GM19023 (cell line): ENCODE measurements around the gene FOXP1.
A peak's percentile ranks its signal among the peaks of the same experiment; 100 is the strongest.

Source experiments
- ATAC-seq: cut with Tn5 transposase; IDR thresholded peaks from one replicate; pipeline ENCODE4 v1.9.1; 2021; ENCODE audit warnings: mild to moderate bottlenecking, moderate library complexity; ENCODE audit not compliant: unreplicated experiment

FOXP1 gene

GRCh38 chr3:71316066-71316777 lies 267.3 kb downstream of the FOXP1 start:
- ATAC-seq = no peak

DNA sequence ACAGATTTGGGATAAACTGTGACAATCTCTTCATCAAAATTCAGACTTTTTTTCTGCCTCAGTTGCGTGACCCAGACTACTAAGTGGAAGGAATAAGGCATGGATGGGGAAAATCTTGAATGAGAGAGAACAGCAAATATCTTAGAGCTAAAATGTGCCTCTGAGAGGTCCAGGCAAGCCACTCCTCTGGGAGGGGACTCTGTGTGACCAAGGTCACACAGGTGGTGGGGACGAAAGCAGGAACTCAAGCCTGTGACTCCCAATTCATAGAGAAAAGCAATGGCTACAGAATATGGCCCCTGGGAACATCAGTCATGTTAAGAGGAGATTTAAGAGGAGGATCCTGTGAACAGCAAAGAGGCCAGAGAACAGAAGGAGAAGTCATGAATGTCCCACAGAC lies 268.1 kb downstream of the FOXP1 start:
- ATAC-seq = no peak

DNA sequence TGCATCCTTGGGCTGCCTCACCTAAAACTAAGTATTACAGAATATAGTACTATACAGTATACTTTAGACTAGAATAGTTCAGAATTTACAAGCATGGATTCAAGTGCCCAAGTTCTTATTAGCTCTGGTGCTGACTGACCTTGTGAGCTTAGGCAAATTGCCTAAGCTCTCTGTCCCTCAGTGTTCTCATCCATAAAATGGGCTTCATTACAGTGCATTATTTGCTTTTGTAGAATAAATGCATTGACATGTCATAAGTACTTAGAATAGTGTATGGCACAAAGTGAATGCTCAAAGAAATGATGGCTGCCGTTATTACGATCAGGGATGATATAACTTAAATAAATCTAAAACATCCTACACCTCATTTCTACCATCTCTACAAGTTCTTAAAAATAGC lies 269.7 kb downstream of the FOXP1 start:
- no peak for ATAC-seq

DNA sequence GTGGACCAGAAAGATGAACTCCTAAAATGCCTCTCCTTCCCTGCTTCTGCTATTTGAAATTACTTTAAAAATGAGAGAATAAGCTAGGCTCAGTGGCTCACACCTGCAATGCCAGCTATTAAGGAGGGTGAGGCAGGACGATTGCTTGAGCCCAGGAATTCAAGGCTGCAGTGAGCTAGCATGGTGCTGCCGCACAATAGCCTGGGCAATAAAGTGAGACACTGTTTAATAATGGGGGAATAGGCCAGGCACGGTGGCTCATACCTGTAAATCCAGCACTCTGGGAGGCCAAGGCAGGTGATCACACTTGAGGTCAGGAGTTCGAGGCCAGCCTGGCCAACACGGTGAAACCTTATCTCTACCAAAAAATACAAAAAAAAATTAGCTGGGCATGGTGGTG lies 271.1 kb downstream of the FOXP1 start:
- ATAC-seq = no peak

- ATAC-seq = no peak
Observed at GRCh38 chr3:71311661-71312046, 271.9 kb downstream of the FOXP1 start.

DNA sequence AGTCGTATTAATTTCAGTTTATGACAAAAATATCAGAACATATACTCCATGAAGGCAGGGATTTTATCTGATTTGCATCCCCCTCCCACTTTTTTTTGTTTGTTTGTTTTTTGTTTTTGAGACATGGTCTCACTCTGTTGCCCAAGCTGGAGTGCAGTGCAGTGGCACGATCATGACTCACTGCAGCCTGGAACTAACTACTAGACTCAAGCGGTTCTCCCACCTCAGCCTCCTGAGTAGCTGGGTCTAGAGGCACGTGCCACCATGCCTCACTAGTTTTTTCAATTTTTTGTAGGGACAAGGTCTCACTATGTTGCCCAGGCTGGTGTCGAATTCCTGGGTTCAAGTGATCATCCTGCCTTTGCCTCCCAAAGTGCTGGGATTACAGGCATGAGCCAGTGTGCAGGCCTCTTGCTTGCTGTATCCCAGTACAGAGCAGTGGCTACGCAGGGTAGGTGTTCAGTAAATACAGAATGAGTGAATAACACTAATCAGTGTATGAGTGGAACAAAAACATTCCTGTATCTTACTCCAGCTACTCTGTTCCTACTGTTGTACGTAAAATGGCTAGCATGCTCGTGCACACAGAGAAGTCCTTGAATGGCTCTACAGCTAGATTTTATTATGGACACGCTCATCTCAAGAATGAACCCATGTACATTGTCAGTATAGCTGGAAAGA lies 272.4 kb downstream of the FOXP1 start:
- ATAC-seq = no peak

GRCh38 chr3:71310359-71310979 lies 273.1 kb downstream of the FOXP1 start:
- no peak for ATAC-seq

DNA sequence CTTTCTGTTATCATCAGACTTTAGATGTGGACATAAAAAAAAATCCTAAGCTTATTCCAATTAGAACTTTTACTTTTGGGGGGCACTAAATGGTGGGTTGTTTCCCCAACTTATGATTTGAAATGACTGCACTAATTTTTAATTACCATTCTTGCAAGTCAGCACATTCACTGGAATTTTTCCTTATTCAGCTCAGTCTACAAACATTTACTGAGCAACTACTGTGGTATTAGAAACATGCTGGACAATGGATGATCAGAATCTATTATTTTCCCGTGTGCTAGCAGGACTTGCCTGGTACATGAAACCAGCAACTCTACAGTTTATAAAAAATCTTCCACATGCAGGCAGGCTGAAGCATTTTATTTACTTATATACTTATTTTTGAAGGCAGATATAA lies 273.6 kb downstream of the FOXP1 start:
- ATAC-seq = no peak

DNA sequence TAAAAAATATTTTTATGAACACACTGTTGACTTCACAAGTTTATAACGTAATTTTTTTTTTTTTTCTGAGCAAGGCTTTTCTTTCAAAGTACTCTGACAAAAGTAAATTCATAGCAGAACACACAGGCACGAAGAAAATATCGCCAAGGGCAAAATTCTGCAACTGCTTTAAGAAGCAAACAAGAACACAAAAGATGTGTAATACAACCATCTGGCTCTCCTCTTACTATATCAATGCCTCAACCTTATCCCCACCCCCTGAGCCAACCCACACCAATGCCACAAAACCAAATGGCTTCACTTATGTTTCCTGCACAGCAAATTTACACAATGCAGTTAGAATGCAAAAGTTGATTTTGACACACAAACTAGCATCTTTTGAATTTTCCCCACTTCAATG lies 274.2 kb downstream of the FOXP1 start:
- no peak for ATAC-seq

GRCh38 chr3:71308836-71309235 lies 274.7 kb downstream of the FOXP1 start:
- ATAC-seq = no peak

- no peak for ATAC-seq
Observed at GRCh38 chr3:71307991-71308697, 275.4 kb downstream of the FOXP1 start.

DNA sequence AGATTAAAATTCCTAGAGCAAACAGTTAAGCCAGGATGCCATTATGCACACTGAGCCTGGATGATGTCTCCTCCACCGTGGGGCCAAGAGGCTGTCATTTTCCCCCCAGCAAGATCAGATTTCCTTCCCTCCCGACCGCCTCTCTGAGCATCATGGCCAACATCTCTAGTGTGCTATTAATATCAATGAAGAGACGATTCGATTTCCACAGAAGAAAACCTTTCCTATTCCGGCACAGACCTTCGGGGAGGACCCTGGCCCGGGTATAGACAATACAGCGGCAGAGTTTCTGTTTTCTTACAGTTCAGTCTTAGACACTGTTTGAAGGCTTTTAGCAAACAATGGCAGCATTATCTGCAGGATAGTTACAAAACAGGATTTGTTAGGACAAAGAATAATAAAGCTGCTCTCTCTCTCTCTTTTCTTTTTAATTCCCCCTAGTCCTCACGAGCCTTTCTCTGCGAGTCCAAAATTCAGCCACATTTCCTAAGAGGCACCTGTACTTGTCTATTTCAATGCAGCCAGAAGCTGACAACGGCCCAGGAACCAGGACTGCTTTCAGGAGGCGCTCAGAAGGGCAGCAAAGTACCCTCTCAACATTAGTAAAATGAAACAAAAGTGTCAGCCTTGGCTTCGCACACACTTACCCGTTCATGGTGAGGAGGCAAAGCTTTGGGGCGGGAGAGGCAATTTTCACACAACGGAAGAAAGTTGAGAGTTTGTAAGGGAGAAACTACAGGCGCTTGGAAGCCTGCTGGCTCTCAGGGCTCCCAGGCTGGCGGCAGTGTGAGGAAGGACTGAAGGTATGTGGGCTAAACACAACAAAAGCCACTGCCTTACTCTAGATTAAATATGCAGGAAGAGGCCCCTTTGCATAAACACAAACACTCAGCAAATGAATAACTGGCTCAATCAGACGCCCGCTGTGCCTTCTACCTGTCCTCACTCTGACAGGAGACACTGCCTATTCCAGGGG lies 278.0 kb downstream of the FOXP1 start:
- ATAC-seq = no peak

DNA sequence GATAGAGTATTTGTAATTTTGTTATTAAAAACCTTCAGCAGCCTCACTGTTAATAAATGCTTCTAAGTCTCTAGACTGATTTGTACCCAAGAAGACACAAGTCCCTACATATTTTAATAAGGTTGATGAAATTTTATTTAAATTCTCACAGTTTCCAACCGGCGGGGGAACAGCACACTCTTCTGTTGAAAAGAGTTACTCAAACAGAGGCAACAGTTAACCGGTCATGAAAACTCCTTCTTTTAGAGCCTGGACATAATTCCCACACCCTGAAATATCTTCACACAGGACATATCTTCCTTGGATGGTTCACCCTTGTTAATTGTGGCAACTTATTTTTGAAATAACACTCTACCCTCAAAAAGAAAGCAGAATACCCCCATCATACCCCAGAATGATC lies 278.8 kb downstream of the FOXP1 start:
- ATAC-seq = no peak

GRCh38 chr3:71304247-71304646 lies 279.3 kb downstream of the FOXP1 start:
- no peak for ATAC-seq

GRCh38 chr3:71303627-71304200 lies 279.8 kb downstream of the FOXP1 start:
- no peak for ATAC-seq

- ATAC-seq = no peak
Observed at GRCh38 chr3:71302604-71303003, 280.9 kb downstream of the FOXP1 start.

DNA sequence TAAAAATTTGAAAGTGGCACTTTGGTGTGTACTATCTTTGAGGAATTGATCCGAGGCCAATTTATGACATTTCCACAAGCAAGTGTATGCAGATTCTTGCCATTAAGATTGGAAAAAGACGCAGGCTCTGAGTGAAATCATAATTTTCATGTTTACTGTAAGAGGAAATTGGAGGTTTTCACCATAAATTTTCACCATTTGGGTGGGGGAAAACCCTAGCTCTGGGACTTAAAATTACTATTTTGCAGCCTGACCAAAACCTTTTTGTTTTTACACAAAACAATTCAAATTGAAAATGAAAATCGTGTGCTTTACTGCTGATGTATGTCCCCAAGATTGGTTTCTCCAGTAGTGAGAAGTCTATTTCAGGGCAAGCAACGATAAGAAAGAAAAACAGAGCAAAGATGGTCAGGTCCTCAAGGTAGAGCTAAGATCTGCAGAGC lies 282.6 kb downstream of the FOXP1 start:
- ATAC-seq = peak; percentile 48

- no peak for ATAC-seq
Observed at GRCh38 chr3:71299160-71299559, 284.4 kb downstream of the FOXP1 start.

DNA sequence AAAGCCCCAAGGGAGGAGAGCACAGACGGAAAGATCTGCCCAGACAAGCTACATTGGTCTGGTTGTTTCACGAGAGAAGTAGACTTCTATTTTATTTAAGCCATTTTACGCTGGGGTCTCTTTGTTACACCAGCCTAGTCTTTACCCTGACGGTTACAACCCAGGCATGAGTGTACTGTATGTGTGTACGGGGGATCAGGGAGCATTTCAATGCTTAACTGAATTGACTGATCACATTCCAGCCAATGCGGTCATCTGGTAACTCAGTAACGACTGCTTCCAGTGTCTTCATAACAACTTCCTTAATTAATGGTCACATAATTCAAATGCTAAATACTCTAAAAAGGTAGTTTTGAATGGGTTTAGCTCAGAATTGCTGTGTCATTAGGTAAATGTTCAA lies 288.6 kb downstream of the FOXP1 start:
- ATAC-seq = no peak

GRCh38 chr3:71290301-71290700 lies 293.2 kb downstream of the FOXP1 start:
- no peak for ATAC-seq
